Large intestine (tissue), 3 donors: ENCODE results near the gene ALMS1. TPM values are rescaled to one million over a fixed set of nuclear protein-coding genes. Genes with fewer than 3 reads are reported as not detected.
A peak's percentile ranks its signal among the peaks of the same experiment; 100 is the strongest.

Experiments
- DNase-seq, 2 donors: peaks; one replicate each; pipeline versions ENCODE4 v3.0.0 to v3.0.0-alpha.2; 2013
- H3K27ac ChIP-seq: one replicate; pipeline ENCODE4 v1.5.1; 2013; ENCODE audit warnings: low read length
- H3K27me3 ChIP-seq: 2 replicates; pipeline ENCODE4 v1.6.1; 2013; ENCODE audit warnings: low read length; ENCODE audit not compliant: control insufficient read depth, insufficient read depth
- H3K36me3 ChIP-seq: 2 replicates; pipeline ENCODE4 v1.6.1; 2013; ENCODE audit warnings: low read length; ENCODE audit not compliant: control insufficient read depth, insufficient read depth
- H3K4me1 ChIP-seq: one replicate; pipeline ENCODE4 v1.6.1; 2013; ENCODE audit warnings: low read length; ENCODE audit not compliant: control insufficient read depth, insufficient read depth
- H3K4me3 ChIP-seq: one replicate; pipeline ENCODE4 v1.5.1; 2013; ENCODE audit warnings: low read length
- H3K9me3 ChIP-seq: one replicate; pipeline ENCODE4 v1.6.1; 2013; ENCODE audit warnings: mild to moderate bottlenecking, low read depth, low read length, moderate library complexity; ENCODE audit not compliant: control insufficient read depth
- WGBS: methylation state at CpG from one replicate; pipeline ENCODE4 v1.1.5; 2013; ENCODE audit warnings: low lambda C conversion rate; ENCODE audit not compliant: insufficient coverage; 5-methylcytosine and 5-hydroxymethylcytosine counted together
- polyA plus RNA-seq: library from polyadenylated mRNA; unstranded; fragments of 120-200 nt; gene quantifications from one replicate; pipeline ENCODE4 v1.2.1, GENCODE V29; 2013

ALMS1 gene
- polyA plus RNA-seq, 1 donor, result 22.5 TPM

DNA sequence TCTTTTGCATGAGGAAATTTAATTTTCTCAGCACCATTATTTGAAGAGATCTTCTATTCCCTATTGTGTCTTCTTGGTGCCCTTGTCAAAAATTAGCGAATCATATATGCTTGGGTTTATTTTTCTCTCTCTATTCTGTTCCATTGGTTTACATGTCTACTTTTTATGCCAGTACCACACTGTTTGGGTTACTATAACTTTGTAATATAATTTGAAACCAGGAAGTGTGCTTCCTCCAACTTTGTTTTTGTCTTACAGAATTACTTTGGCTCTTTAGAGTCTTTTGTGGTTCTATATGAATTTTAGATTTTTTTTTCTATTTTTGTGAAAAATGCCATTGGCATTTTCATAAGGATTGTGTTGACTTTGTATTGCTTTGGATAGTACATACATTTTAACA is 17.6 kb downstream of the ALMS1 start:
- Histone ChIP-seq H3K27ac (no peak overlapping the region), H3K27me3 (no peaks in the 10 kb centered on the region), H3K36me3 (no peaks in the 10 kb centered on the region), H3K4me3 (no peak overlapping the region), H3K9me3 (peaks cover 13% of the 10 kb centered on the region), H3K4me1 (no peaks in the 10 kb centered on the region)
- WGBS, result 100% methylated on average over 1 of the region's 1 CpG
- DNase-seq, result no peak

DNA sequence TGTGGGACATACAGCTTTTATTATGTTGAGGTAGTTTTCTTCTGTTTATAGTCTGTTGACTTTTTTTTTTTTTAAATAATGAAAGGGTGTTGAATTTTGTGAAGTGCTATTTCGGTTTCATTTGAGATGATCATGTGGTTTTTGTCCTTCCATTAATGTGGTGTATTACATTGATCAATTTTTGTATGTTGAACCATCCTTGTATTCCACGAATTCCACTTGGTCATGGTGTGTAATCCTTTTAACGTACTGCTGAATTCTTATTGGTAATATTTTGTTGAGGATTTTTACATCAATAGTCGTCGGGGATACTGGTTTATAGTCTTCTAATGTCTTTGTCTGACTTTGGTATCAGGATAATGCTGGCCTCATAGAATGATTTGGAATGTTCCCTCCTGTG is 18.8 kb downstream of the ALMS1 start:
- H3K27ac ChIP-seq, result no peak overlapping the region
- 100% methylated on average over 2 of the region's 5 CpGs for WGBS
- no peaks in the 10 kb centered on the region for H3K27me3 ChIP-seq
- no peaks in the 10 kb centered on the region for H3K4me1 ChIP-seq
- H3K36me3 ChIP-seq, result no peaks in the 10 kb centered on the region
- H3K4me3 ChIP-seq, result no peak overlapping the region
- H3K9me3 ChIP-seq, result peaks cover 9% of the 10 kb centered on the region
- DNase-seq, result no peak

DNA sequence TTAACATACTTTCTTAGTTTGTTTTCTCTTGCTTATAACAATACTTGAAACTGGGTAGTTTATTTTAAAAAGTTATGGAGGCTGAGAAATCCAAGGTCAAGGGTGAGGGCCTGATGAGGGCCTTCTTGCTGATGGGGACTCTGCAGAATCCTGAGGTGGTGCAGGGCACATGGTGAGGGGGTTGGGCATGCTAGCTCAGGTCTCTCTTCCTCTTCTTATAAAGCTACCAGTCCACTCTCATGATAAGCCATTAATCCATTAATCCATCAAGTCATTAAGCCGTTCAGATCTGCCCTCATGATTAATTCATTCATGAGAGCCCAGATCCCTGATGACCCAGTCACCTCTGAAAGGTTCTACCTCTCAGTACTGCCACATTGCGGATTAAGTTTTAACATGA is 21.4 kb downstream of the ALMS1 start:
- Histone ChIP-seq H3K27ac (no peak overlapping the region), H3K36me3 (no peaks in the 10 kb centered on the region), H3K4me3 (no peak overlapping the region), H3K4me1 (no peaks in the 10 kb centered on the region), H3K9me3 (peaks cover 9% of the 10 kb centered on the region), H3K27me3 (no peaks in the 10 kb centered on the region)
- no peak for DNase-seq
- no CpG with 5 or more reads among the region's 2 CpGs for WGBS

DNA sequence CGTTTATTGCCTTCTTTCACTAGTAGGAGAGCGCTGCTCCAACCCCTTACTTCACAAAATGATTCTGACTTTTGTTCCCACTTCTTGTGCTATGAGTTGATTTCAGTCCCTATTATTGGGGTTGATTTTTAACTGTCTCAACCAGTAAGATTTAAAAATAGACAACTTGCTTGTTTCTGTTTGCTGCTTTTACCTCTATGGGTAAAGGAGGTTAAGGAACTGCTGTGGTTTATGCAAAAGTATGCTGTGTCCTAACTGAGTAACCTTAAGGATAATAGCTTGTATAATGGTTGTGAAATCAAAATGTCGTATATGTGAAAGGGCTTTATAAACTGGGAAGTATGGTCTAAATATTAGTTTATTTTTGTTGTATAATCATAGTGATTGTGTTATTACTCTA is 22.6 kb downstream of the ALMS1 start:
- peaks cover 9% of the 10 kb centered on the region for H3K9me3 ChIP-seq
- no peaks in the 10 kb centered on the region for H3K27me3 ChIP-seq
- H3K4me1 ChIP-seq, result no peaks in the 10 kb centered on the region
- no peak for DNase-seq
- no peak overlapping the region for H3K4me3 ChIP-seq
- H3K36me3 ChIP-seq, result no peaks in the 10 kb centered on the region
- no CpG with 5 or more reads among the region's 3 CpGs for WGBS
- no peak overlapping the region for H3K27ac ChIP-seq

DNA sequence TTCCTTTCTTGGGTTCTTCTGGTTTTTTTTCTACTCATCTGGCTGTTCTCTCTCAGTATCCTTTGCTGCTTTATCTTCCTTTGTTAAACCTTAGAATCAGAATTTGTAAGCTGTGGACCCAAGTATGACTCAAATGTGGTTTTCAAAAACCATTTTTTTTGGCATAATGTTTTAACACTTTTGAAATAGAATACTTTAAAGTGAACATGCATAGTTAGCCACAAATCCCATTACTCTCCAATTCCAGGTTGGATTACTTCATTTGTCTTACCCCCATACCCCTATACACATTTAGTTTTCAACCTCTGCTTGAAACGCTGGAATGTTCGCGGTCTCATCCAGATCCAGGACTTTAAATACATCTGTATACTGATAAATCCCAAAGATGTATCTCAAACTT is 29.1 kb downstream of the ALMS1 start:
- Histone ChIP-seq H3K4me3 (no peak overlapping the region), H3K27me3 (no peaks in the 10 kb centered on the region), H3K9me3 (no peaks in the 10 kb centered on the region), H3K36me3 (peaks cover 2% of the 10 kb centered on the region), H3K27ac (no peak overlapping the region), H3K4me1 (no peaks in the 10 kb centered on the region)
- WGBS, result no CpG with 5 or more reads among the region's 3 CpGs
- DNase-seq, result no peak

DNA sequence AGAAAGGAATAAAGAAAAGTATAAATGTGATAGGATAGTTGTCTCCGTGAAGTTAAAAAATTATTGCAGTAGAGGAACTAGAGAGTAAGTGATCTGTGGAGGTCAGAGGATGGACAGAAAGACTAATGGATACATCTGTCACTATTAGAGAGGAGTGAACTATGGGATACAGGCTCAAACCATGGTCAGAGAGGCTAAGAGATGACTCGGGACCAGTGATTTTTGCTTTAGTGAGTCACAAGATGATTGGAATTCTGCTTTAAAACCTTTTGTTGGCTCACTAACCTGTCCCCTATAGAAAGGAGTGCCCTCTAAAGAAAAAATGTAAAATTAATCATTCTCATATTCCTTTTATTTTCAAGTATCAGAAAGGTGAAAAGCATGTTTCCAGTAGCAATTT is 30.3 kb downstream of the ALMS1 start:
- Histone ChIP-seq H3K9me3 (no peaks in the 10 kb centered on the region), H3K36me3 (peaks cover 2% of the 10 kb centered on the region), H3K4me1 (no peaks in the 10 kb centered on the region), H3K4me3 (no peak overlapping the region), H3K27ac (no peak overlapping the region), H3K27me3 (no peaks in the 10 kb centered on the region)
- no peak for DNase-seq
- 100% methylated on average over 1 of the region's 2 CpGs for WGBS

DNA sequence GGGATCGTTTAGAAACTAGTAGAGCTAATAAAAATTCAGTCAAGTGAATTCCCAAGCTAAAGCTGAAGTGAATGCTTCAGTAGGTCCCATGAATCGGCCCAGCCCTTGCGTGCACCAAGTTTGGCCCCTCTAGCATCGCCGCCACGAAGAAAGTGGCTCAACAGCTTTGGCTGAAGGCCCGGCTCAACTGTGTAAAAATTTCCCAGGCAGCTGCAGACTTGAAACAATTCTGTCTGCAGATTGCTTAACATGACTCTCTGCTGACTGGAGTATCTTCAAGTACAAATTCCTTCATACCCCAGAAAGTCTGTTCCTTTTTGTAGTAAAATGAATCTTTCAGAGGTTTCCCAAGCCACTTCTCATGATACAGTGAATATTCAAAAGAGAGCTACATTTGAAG is 32.7 kb downstream of the ALMS1 start:
- Histone ChIP-seq H3K27ac (no peak overlapping the region), H3K36me3 (peaks cover 2% of the 10 kb centered on the region), H3K27me3 (no peaks in the 10 kb centered on the region), H3K9me3 (no peaks in the 10 kb centered on the region), H3K4me3 (no peak overlapping the region), H3K4me1 (no peaks in the 10 kb centered on the region)
- no CpG with 5 or more reads among the region's 7 CpGs for WGBS
- DNase-seq, result peak; percentile 11 to 14

DNA sequence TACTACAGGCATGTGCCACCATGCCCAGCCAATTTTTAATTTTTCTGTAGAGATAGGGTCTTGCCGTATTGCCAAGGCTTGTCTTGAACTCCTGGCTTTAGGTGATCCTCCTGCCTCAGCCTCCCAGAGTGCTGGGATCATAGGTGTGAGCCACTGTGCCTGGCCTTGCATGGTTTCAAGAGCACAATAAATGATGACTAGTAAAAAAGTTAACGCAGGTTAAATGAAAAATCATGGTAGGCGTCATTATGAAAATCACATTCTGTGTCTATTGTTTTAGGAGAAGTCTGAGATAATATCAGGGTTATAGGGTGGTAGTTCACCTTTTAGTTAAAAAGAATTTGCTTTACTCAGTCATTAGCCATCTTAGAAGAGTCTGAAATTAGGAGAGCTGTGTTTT is 38.3 kb downstream of the ALMS1 start:
- no peak overlapping the region for H3K4me3 ChIP-seq
- no peak for DNase-seq
- WGBS, result 100% methylated on average over 1 of the region's 3 CpGs
- H3K36me3 ChIP-seq, result peaks cover 10% of the 10 kb centered on the region
- no peaks in the 10 kb centered on the region for H3K9me3 ChIP-seq
- peaks cover 5% of the 10 kb centered on the region for H3K4me1 ChIP-seq
- no peaks in the 10 kb centered on the region for H3K27me3 ChIP-seq
- no peak overlapping the region for H3K27ac ChIP-seq

DNA sequence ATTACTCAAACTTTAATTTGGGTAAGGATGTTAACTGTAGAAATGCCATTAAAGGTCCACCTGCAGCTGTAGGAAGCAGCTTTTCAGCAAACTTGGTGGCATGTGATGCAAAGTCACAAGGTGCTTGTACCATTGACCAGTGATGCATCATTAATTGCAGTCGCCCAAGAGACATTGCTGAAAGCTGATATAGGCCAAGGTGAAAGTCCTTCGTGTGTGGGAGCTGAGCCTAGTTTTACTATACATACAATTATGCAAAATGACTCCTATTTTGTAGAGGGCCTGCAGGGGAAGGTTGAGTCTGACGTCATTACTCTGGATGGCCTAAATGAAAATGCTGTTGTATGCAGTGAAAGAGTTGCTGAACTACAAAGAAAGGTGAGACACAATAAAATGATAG is 40.5 kb downstream of the ALMS1 start:
- H3K27me3 ChIP-seq, result no peaks in the 10 kb centered on the region
- peaks cover 5% of the 10 kb centered on the region for H3K4me1 ChIP-seq
- WGBS, result no CpG with 5 or more reads among the region's 3 CpGs
- DNase-seq, result peak; percentile 86 to 93
- H3K9me3 ChIP-seq, result no peaks in the 10 kb centered on the region
- H3K27ac ChIP-seq, result peak overlapping the region; percentile 93
- H3K4me3 ChIP-seq, result no peak overlapping the region
- H3K36me3 ChIP-seq, result peaks cover 8% of the 10 kb centered on the region

DNA sequence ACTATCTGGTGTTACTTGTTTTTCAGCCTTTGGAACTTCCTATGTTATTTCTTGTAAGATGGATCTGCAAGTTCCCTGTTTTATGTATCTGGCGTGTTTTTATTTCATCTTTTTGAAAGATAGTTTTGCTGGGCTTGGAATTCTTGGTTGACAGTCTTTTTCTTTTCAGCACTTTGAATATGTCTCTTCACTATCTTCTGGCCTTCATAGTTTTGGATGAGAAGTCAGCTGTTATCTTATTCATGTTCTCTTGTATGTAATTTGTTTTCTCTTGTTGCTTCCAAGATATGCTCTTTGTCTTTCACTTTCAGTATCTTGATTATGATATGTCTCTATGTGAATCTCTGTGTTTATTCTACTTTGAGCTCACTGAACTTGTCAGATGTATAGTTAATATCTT is 50.4 kb downstream of the ALMS1 start:
- peaks cover 11% of the 10 kb centered on the region for H3K9me3 ChIP-seq
- H3K27me3 ChIP-seq, result no peaks in the 10 kb centered on the region
- DNase-seq, result no peak
- H3K4me1 ChIP-seq, result no peaks in the 10 kb centered on the region
- WGBS, result 100% methylated on average over 1 of the region's 1 CpG
- H3K27ac ChIP-seq, result no peak overlapping the region
- H3K36me3 ChIP-seq, result peaks cover 21% of the 10 kb centered on the region
- no peak overlapping the region for H3K4me3 ChIP-seq

DNA sequence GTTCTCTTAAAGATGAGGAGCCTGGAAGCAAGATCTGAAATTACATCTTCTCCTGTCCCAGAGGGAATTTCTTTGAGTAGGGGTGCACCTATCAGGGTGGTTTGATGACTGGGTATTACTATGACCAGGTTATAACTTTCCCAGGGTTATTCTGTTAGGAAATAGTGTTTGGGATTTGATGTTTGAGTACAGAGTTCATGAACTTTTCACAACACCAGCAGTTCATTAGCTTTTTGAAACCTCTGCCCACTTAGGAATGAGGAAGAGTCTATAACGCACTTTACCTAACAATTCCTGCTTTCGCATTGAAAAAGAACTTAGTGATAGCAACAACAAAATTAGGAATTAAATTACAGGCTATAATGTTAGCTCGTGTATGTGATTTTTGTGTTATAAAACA is 58.6 kb downstream of the ALMS1 start:
- 90% methylated on average over 2 of the region's 3 CpGs for WGBS
- Histone ChIP-seq H3K27me3 (no peaks in the 10 kb centered on the region), H3K4me1 (no peaks in the 10 kb centered on the region), H3K36me3 (peaks cover 24% of the 10 kb centered on the region), H3K9me3 (no peaks in the 10 kb centered on the region), H3K4me3 (no peak overlapping the region), H3K27ac (no peak overlapping the region)
- peak; percentile 3 to 17 for DNase-seq
